NT2/D1 (cell line): Measurements from ENCODE around the gene CFAP61.

Source experiments
- DNase-seq: peaks from one replicate; pipeline ENCODE4 v3.0.0-alpha.2; 2011; ENCODE audit warnings: low read depth, low spot score
- H3K27me3 ChIP-seq: 2 replicates; pipeline ENCODE4 v1.6.0; 2011; ENCODE audit warnings: mild to moderate bottlenecking; ENCODE audit not compliant: insufficient read length, insufficient read depth
- H3K36me3 ChIP-seq: 2 replicates; pipeline ENCODE4 v1.6.1; 2011; ENCODE audit warnings: mild to moderate bottlenecking, low read length, mixed read lengths; ENCODE audit not compliant: insufficient read depth, insufficient read length
- H3K4me1 ChIP-seq: 2 replicates; pipeline ENCODE4 v1.5.1; 2011; ENCODE audit not compliant: insufficient read depth, insufficient read length
- H3K4me3 ChIP-seq: 2 replicates; pipeline ENCODE4 v1.5.1; 2011; ENCODE audit warnings: low read depth; ENCODE audit not compliant: insufficient read length
- H3K9ac ChIP-seq: 2 replicates; pipeline ENCODE4 v1.6.0; 2011; ENCODE audit warnings: low read depth; ENCODE audit not compliant: insufficient read length
- H3K9me3 ChIP-seq: 2 replicates; pipeline ENCODE4 v1.5.1; 2011; ENCODE audit warnings: mild to moderate bottlenecking, low read length; ENCODE audit not compliant: insufficient read depth
- SUZ12 ChIP-seq: IDR thresholded peaks from 2 replicates; pipeline ENCODE4 v1.6.1; 2011; ENCODE audit not compliant: insufficient read length, insufficient read depth; ENCODE audit errors: extremely low read depth
- YY1 ChIP-seq: IDR thresholded peaks from 2 replicates; pipeline ENCODE4 v1.6.1; 2011; ENCODE audit not compliant: insufficient read length, insufficient read depth
- ZNF274 ChIP-seq: IDR thresholded peaks from 2 replicates; pipeline ENCODE4 v1.6.1; 2011; ENCODE audit warnings: mild to moderate bottlenecking, low read depth, low read length

Gene CFAP61

GRCh38 chr20:20251836-20252235 is 199.5 kb downstream of the CFAP61 start:
- no peak overlapping the region for H3K9ac ChIP-seq

GRCh38 chr20:20253039-20253743 is 200.9 kb downstream of the CFAP61 start:
- Histone ChIP-seq H3K4me1 (no peaks in the 10 kb centered on the region), H3K27me3 (no peaks in the 10 kb centered on the region), H3K9ac (no peak overlapping the region), H3K36me3 (no peaks in the 10 kb centered on the region), H3K4me3 (no peak overlapping the region), H3K9me3 (no peaks in the 10 kb centered on the region)
- DNase-seq, result no peak
- no peak for TF ChIP-seq SUZ12
- TF ChIP-seq YY1, result no peak
- no peak for TF ChIP-seq ZNF274

More at GRCh38 chr20:20251836-20252235, 199.5 kb downstream of the CFAP61 start:
- DNase-seq, result no peak
- Histone ChIP-seq H3K4me3 (no peak overlapping the region), H3K27me3 (no peaks in the 10 kb centered on the region), H3K36me3 (no peaks in the 10 kb centered on the region), H3K4me1 (no peaks in the 10 kb centered on the region), H3K9me3 (no peaks in the 10 kb centered on the region)
- TF ChIP-seq YY1 (no peak), SUZ12 (no peak), ZNF274 (no peak)

- no peak overlapping the region for H3K4me3 ChIP-seq
- H3K9ac ChIP-seq, result no peak overlapping the region
- no peaks in the 10 kb centered on the region for H3K36me3 ChIP-seq
- TF ChIP-seq SUZ12, result no peak
- no peak for TF ChIP-seq YY1
- TF ChIP-seq ZNF274, result no peak
- DNase-seq, result no peak
- no peaks in the 10 kb centered on the region for H3K4me1 ChIP-seq
- H3K9me3 ChIP-seq, result no peaks in the 10 kb centered on the region
- H3K27me3 ChIP-seq, result no peaks in the 10 kb centered on the region
These were observed 201.5 kb downstream of the CFAP61 start for GRCh38 chr20:20253744-20254330.

- Histone ChIP-seq H3K9me3 (no peaks in the 10 kb centered on the region), H3K36me3 (no peaks in the 10 kb centered on the region), H3K4me1 (no peaks in the 10 kb centered on the region), H3K9ac (no peak overlapping the region), H3K4me3 (no peak overlapping the region), H3K27me3 (no peaks in the 10 kb centered on the region)
- TF ChIP-seq YY1 (no peak), SUZ12 (no peak), ZNF274 (no peak)
- DNase-seq, result no peak
These were observed 202.8 kb downstream of the CFAP61 start for GRCh38 chr20:20255099-20255498.

GRCh38 chr20:20259533-20259932 is 207.2 kb downstream of the CFAP61 start:
- Histone ChIP-seq H3K4me3 (no peak overlapping the region), H3K4me1 (no peaks in the 10 kb centered on the region), H3K36me3 (no peaks in the 10 kb centered on the region), H3K9ac (no peak overlapping the region), H3K27me3 (no peaks in the 10 kb centered on the region), H3K9me3 (no peaks in the 10 kb centered on the region)
- TF ChIP-seq YY1 (no peak), ZNF274 (no peak), SUZ12 (no peak)
- DNase-seq, result no peak

GRCh38 chr20:20261159-20261558 is 208.8 kb downstream of the CFAP61 start:
- no peak overlapping the region for H3K9ac ChIP-seq

GRCh38 chr20:20265210-20265609 is 212.9 kb downstream of the CFAP61 start:
- Histone ChIP-seq H3K4me3 (no peak overlapping the region), H3K36me3 (no peaks in the 10 kb centered on the region), H3K9ac (no peak overlapping the region), H3K9me3 (no peaks in the 10 kb centered on the region), H3K27me3 (no peaks in the 10 kb centered on the region), H3K4me1 (no peaks in the 10 kb centered on the region)
- TF ChIP-seq SUZ12, result no peak
- no peak for TF ChIP-seq YY1
- no peak for TF ChIP-seq ZNF274
- no peak for DNase-seq

More at GRCh38 chr20:20261159-20261558, 208.8 kb downstream of the CFAP61 start:
- no peaks in the 10 kb centered on the region for H3K9me3 ChIP-seq
- no peaks in the 10 kb centered on the region for H3K27me3 ChIP-seq
- no peaks in the 10 kb centered on the region for H3K4me1 ChIP-seq
- no peak for DNase-seq
- no peak overlapping the region for H3K4me3 ChIP-seq
- TF ChIP-seq YY1, result no peak
- no peak for TF ChIP-seq ZNF274
- TF ChIP-seq SUZ12, result no peak
- no peaks in the 10 kb centered on the region for H3K36me3 ChIP-seq
